Neural crest cell (in vitro differentiated cells): ENCODE measurements around the gene RAB36. TPM values are rescaled to one million over a fixed set of nuclear protein-coding genes. Genes with fewer than 3 reads are reported as not detected.

Experiments
- DNase-seq: peaks from one replicate; pipeline ENCODE4 v3.0.0; 2021; ENCODE audit warnings: low read depth, mixed read lengths, low spot score
- H3K27ac Mint-ChIP-seq: one replicate; pipeline ENCODE4 v1.8.0; 2021; ENCODE audit warnings: mild to moderate bottlenecking, mixed read lengths; ENCODE audit not compliant: unreplicated experiment
- H3K27me3 Mint-ChIP-seq: 2 replicates; pipeline ENCODE4 v1.8.0; 2021; ENCODE audit warnings: low read depth, mild to moderate bottlenecking, mixed read lengths
- H3K36me3 Mint-ChIP-seq: 2 replicates; pipeline ENCODE4 v1.8.0; 2021; ENCODE audit warnings: low read depth, mild to moderate bottlenecking, mixed read lengths
- H3K4me1 Mint-ChIP-seq: 2 replicates; pipeline ENCODE4 v1.8.0; 2021; ENCODE audit warnings: mixed read lengths
- H3K4me3 Mint-ChIP-seq: one replicate; pipeline ENCODE4 v1.8.0; 2021; ENCODE audit warnings: mild to moderate bottlenecking, mixed read lengths
- H3K9me3 Mint-ChIP-seq: 2 replicates; pipeline ENCODE4 v1.8.0; 2021; ENCODE audit warnings: mixed read lengths
- total RNA-seq: library from RNA; stranded (reverse); gene quantifications from 2 replicates; pipeline ENCODE4 v1.2.1, GENCODE V29; 2021
- TF ChIP-seq, protein P1 (sequence below): fragments of 200-600 bp; sonication (generic); conservative IDR thresholded peaks from 2 replicates; pipeline ENCODE4 v1.5.0; 2021; ENCODE audit warnings: antibody characterized with exemption, mild to moderate bottlenecking

Gene RAB36
- total RNA-seq, 1 donor from 2014 or later, result 14.4 TPM

DNA sequence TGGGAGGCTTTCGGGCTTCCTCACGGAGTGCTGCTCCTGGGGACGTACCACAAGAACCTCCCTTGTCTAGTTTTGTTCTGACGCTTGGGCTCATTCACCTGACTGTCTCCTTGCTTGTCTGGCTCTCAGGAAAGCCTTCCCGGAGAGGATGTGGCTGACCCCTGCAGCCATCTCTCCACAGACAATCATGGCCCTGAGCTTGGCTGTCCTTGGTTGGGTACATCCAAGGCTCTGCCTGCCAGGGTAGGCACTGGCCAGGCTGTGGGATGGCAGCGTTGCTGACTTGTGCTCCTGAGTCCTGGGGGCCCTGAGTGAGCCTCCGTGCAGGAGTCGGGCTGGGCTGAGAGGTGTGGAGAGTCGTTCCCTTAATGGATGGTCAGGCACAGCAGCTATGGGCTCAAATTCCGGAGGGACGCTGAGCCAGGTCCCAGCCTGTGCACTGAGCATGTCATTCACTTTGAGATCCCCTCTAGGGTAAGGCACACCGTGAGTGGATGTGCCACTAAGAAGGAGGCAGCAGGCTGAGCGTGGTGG is 67.8 kb downstream of the RAB36 start:
- no peak for DNase-seq
- no peak overlapping the region for H3K4me3 Mint-ChIP-seq
- H3K27me3 Mint-ChIP-seq, result no peaks in the 10 kb centered on the region
- H3K4me1 Mint-ChIP-seq, result peaks cover 31% of the 10 kb centered on the region
- peaks cover 3% of the 10 kb centered on the region for H3K36me3 Mint-ChIP-seq
- H3K27ac Mint-ChIP-seq, result no peak overlapping the region
- H3K9me3 Mint-ChIP-seq, result no peaks in the 10 kb centered on the region
- TF ChIP-seq, protein P1, sequence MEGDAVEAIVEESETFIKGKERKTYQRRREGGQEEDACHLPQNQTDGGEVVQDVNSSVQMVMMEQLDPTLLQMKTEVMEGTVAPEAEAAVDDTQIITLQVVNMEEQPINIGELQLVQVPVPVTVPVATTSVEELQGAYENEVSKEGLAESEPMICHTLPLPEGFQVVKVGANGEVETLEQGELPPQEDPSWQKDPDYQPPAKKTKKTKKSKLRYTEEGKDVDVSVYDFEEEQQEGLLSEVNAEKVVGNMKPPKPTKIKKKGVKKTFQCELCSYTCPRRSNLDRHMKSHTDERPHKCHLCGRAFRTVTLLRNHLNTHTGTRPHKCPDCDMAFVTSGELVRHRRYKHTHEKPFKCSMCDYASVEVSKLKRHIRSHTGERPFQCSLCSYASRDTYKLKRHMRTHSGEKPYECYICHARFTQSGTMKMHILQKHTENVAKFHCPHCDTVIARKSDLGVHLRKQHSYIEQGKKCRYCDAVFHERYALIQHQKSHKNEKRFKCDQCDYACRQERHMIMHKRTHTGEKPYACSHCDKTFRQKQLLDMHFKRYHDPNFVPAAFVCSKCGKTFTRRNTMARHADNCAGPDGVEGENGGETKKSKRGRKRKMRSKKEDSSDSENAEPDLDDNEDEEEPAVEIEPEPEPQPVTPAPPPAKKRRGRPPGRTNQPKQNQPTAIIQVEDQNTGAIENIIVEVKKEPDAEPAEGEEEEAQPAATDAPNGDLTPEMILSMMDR, result no peak

DNA sequence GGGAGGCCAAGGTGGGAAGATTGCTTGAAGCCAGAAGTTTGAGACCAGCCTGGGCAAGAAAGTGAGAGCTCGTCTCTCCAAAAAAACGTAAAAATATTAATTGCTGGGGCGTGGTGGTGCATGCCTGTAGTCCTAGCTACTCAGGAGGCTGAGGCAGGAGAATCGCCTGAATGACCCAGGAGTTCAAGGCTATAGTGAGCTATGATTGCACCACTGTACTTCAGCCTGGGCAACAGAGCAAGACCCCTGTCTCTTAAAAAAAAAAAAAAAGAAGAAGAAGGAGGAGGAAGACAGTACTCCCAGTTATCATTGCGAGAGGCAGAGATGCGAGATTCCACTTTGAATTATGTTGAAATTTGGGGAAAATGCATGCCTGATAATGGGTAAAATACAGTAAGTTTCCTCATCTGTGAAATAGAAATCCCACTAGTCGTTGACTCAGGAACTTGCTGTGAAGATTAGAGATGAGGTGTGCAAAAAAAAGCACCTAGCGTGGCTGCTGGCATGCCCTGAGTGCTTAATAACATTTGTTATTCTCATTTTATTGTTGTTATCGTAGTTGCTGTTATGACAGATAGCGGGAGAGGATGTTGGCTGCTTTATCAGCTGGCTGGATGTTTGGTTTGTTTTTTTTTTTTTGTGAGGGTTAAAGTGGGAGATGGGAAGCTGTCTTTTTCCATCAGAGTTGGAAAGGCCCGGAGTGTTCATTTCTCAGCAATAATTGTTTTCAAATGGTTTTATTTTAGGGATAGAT is 68.5 kb downstream of the RAB36 start:
- H3K27ac Mint-ChIP-seq, result no peak overlapping the region

More for the DNA sequence above, 68.5 kb downstream of the RAB36 start:
- H3K9me3 Mint-ChIP-seq, result no peaks in the 10 kb centered on the region
- H3K4me3 Mint-ChIP-seq, result no peak overlapping the region
- peaks cover 38% of the 10 kb centered on the region for H3K4me1 Mint-ChIP-seq
- TF ChIP-seq, protein P1, result no peak
- peaks cover 3% of the 10 kb centered on the region for H3K36me3 Mint-ChIP-seq
- H3K27me3 Mint-ChIP-seq, result no peaks in the 10 kb centered on the region
- no peak for DNase-seq

Other genes with a start within 250 kb of the RAB36 start
- gene GNAZ, start 75.0 kb upstream of the RAB36 start, total RNA-seq, result 25.2 and 25.5 TPM in 2 replicates
- 0.86 and 2.9 TPM in 2 replicates for gene RSPH14, start 3.5 kb upstream of the RAB36 start, total RNA-seq
- 49.5 and 54.2 TPM in 2 replicates for gene BCR, start 35.0 kb downstream of the RAB36 start, total RNA-seq